ENCODE measurements around the gene PAN3. TPM values are rescaled to one million over a fixed set of nuclear protein-coding genes. Genes with fewer than 3 reads are reported as not detected.

PAN3 gene
- total RNA-seq, 6 donors from 2014 or later, result 30.2 to 69.1 (median 34.1) TPM

- no peak for DNase-seq
- H3K4me3 ChIP-seq, result no peak overlapping the region
- TF ChIP-seq POLR2A (IDR thresholded peaks at IDR 0.05) (no peak), POLR2AphosphoS5 (IDR thresholded peaks at IDR 0.05) (no peak), EP300 (IDR thresholded peaks at IDR 0.05) (no peak)
- TF ChIP-seq, protein P1, sequence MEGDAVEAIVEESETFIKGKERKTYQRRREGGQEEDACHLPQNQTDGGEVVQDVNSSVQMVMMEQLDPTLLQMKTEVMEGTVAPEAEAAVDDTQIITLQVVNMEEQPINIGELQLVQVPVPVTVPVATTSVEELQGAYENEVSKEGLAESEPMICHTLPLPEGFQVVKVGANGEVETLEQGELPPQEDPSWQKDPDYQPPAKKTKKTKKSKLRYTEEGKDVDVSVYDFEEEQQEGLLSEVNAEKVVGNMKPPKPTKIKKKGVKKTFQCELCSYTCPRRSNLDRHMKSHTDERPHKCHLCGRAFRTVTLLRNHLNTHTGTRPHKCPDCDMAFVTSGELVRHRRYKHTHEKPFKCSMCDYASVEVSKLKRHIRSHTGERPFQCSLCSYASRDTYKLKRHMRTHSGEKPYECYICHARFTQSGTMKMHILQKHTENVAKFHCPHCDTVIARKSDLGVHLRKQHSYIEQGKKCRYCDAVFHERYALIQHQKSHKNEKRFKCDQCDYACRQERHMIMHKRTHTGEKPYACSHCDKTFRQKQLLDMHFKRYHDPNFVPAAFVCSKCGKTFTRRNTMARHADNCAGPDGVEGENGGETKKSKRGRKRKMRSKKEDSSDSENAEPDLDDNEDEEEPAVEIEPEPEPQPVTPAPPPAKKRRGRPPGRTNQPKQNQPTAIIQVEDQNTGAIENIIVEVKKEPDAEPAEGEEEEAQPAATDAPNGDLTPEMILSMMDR (IDR thresholded peaks at IDR 0.05), result no peak
- H3K4me1 ChIP-seq, result no peaks in the 10 kb centered on the region
- H3K9me3 ChIP-seq, result no peaks in the 10 kb centered on the region
- H3K27ac ChIP-seq, result no peak overlapping the region
- no peaks in the 10 kb centered on the region for H3K27me3 ChIP-seq
- H3K36me3 ChIP-seq, result peaks cover 12 to 64% (median 17%) of the 10 kb centered on the region in 4 donors
- 90 to 93% methylated on average over 2 of the region's 2 CpGs for WGBS, 2 donors
- ATAC-seq (ENCODE audit: low FRiP score in 2 of 2), result no peak
Measured at GRCh38 chr13:28271056-28271840, 132.9 kb downstream of the PAN3 start.

DNA sequence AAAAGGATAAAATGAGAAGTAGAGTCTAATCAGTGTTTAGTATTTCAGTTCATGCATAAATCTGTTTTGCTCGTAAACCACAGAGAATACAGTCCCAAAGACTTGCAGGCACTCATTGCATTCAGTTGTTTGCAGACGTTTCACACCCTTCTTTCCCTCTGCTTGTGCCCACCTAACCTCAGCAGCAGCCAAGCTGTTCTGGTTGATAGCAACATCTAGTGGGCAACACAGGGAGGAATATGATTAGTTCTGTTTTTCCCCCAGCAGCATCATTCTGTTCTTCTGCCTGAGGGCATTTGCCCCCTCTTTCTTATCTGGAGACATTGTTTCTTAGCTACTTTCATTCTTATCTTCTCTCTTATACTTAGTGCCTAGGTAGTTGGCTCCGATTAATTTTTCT lies 135.6 kb downstream of the PAN3 start:
- no peak for DNase-seq
- peaks cover 9 to 71% (median 16%) of the 10 kb centered on the region in 4 donors for H3K36me3 ChIP-seq
- H3K9me3 ChIP-seq, result no peaks in the 10 kb centered on the region
- no peak for ATAC-seq (ENCODE audit: low FRiP score in 2 of 2)
- TF ChIP-seq POLR2AphosphoS5 (IDR thresholded peaks at IDR 0.05) (no peak), EP300 (IDR thresholded peaks at IDR 0.05) (no peak), POLR2A (IDR thresholded peaks at IDR 0.05) (no peak)
- TF ChIP-seq, protein P1 (IDR thresholded peaks at IDR 0.05), result no peak
- H3K4me3 ChIP-seq, result no peak overlapping the region
- H3K27me3 ChIP-seq, result no peaks in the 10 kb centered on the region
- 77 to 79% methylated on average over 3 of the region's 3 CpGs for WGBS, 2 donors
- no peak overlapping the region for H3K27ac ChIP-seq
- H3K4me1 ChIP-seq, result no peaks in the 10 kb centered on the region

- Histone ChIP-seq H3K9me3 (no peaks in the 10 kb centered on the region), H3K27me3 (no peaks in the 10 kb centered on the region), H3K36me3 (peaks cover 0 to 71% (median 21%) of the 10 kb centered on the region in 4 donors), H3K27ac (no peak overlapping the region), H3K4me3 (no peak overlapping the region), H3K4me1 (no peaks in the 10 kb centered on the region)
- ATAC-seq (ENCODE audit: low FRiP score in 2 of 2) (no peak), DNase-seq (no peak)
- TF ChIP-seq POLR2AphosphoS5 (IDR thresholded peaks at IDR 0.05), result no peak
- TF ChIP-seq, protein P1 (IDR thresholded peaks at IDR 0.05), result no peak
- TF ChIP-seq POLR2A (IDR thresholded peaks at IDR 0.05), result no peak
- TF ChIP-seq EP300 (IDR thresholded peaks at IDR 0.05), result no peak
- WGBS, 2 donors, result 73 to 75% methylated on average over 5 of the region's 5 CpGs
Measured at GRCh38 chr13:28282451-28282850, 144.1 kb downstream of the PAN3 start.

- H3K4me1 ChIP-seq, result no peaks in the 10 kb centered on the region
- H3K4me3 ChIP-seq, result no peak overlapping the region
- H3K36me3 ChIP-seq, result peaks cover 0 to 71% (median 26%) of the 10 kb centered on the region in 4 donors
- H3K9me3 ChIP-seq, result no peaks in the 10 kb centered on the region
- TF ChIP-seq, protein P1 (IDR thresholded peaks at IDR 0.05), result no peak
- TF ChIP-seq EP300 (IDR thresholded peaks at IDR 0.05), result no peak
- no peak for TF ChIP-seq POLR2AphosphoS5 (IDR thresholded peaks at IDR 0.05)
- no peak for TF ChIP-seq POLR2A (IDR thresholded peaks at IDR 0.05)
- 96 to 97% methylated on average over 3 of the region's 3 CpGs for WGBS, 2 donors
- H3K27me3 ChIP-seq, result no peaks in the 10 kb centered on the region
- DNase-seq (no peak), ATAC-seq (ENCODE audit: low FRiP score in 2 of 2) (no peak)
- no peak overlapping the region for H3K27ac ChIP-seq
Measured at GRCh38 chr13:28283600-28283999, 145.3 kb downstream of the PAN3 start.

DNA sequence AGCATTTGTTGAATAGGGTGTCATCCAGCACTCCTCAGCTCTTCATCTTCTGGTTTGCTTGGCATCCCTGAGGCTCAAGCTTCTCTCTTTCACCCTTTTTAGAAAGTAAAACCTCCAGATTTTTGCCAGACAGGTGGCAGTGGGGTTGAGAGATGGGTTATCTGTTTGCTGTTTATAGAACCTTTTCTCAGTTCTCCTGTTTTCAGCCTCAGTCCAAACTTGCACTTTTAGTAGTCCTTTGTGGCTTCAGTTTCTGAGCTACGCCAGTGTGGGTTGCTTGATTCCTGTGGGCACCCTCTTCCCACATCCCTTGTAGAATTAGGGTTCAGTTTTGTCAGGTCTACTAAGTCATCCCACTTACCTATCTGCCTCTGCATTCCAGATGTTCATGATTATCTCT lies 147.9 kb downstream of the PAN3 start:
- no peaks in the 10 kb centered on the region for H3K27me3 ChIP-seq
- H3K9me3 ChIP-seq, result no peaks in the 10 kb centered on the region
- ATAC-seq (ENCODE audit: low FRiP score in 2 of 2) (no peak), DNase-seq (no peak)
- 94 to 96% methylated on average over 1 of the region's 1 CpG for WGBS, 2 donors
- no peak overlapping the region for H3K27ac ChIP-seq
- no peak overlapping the region for H3K4me3 ChIP-seq
- H3K4me1 ChIP-seq, result no peaks in the 10 kb centered on the region
- no peak for TF ChIP-seq POLR2AphosphoS5 (IDR thresholded peaks at IDR 0.05)
- no peak for TF ChIP-seq POLR2A (IDR thresholded peaks at IDR 0.05)
- TF ChIP-seq EP300 (IDR thresholded peaks at IDR 0.05), result no peak
- TF ChIP-seq, protein P1 (IDR thresholded peaks at IDR 0.05), result no peak
- H3K36me3 ChIP-seq, result peaks cover 0 to 70% (median 25%) of the 10 kb centered on the region in 4 donors
